ENCODE measurements around the gene RAI14.

Gene RAI14

GRCh38 chr5:34677428-34677827, 21.3 kb downstream of the RAI14 start:
- no peaks in the 10 kb centered on the region for H3K27me3 Mint-ChIP-seq (ENCODE audit: low read depth)
- H3K9me3 Mint-ChIP-seq: no peaks in the 10 kb centered on the region
- no peaks in the 10 kb centered on the region for H3K36me3 Mint-ChIP-seq (ENCODE audit: low read depth)
- H3K4me1 Mint-ChIP-seq (ENCODE audit: low read depth): no peaks in the 10 kb centered on the region
- H3K4me3 Mint-ChIP-seq: no peak overlapping the region
- H3K27ac Mint-ChIP-seq: no peak overlapping the region

- Mint-ChIP-seq H3K4me3 (no peak overlapping the region), H3K27ac (no peak overlapping the region), H3K9me3 (no peaks in the 10 kb centered on the region), H3K27me3 (ENCODE audit: low read depth) (no peaks in the 10 kb centered on the region), H3K4me1 (ENCODE audit: low read depth) (no peaks in the 10 kb centered on the region), H3K36me3 (ENCODE audit: low read depth) (no peaks in the 10 kb centered on the region)
Measured at GRCh38 chr5:34680896-34681295, 24.8 kb downstream of the RAI14 start.

GRCh38 chr5:34682926-34683623, 26.9 kb downstream of the RAI14 start:
- Mint-ChIP-seq H3K4me3 (no peak overlapping the region), H3K36me3 (ENCODE audit: low read depth) (no peaks in the 10 kb centered on the region)

GRCh38 chr5:34684281-34684979, 28.3 kb downstream of the RAI14 start:
- Mint-ChIP-seq H3K27me3 (ENCODE audit: low read depth) (no peaks in the 10 kb centered on the region), H3K4me1 (ENCODE audit: low read depth) (no peaks in the 10 kb centered on the region), H3K4me3 (no peak overlapping the region), H3K36me3 (ENCODE audit: low read depth) (no peaks in the 10 kb centered on the region), H3K27ac (no peak overlapping the region), H3K9me3 (no peaks in the 10 kb centered on the region)

More at GRCh38 chr5:34682926-34683623, 26.9 kb downstream of the RAI14 start:
- no peak overlapping the region for H3K27ac Mint-ChIP-seq
- no peaks in the 10 kb centered on the region for H3K27me3 Mint-ChIP-seq (ENCODE audit: low read depth)
- H3K9me3 Mint-ChIP-seq: no peaks in the 10 kb centered on the region
- no peaks in the 10 kb centered on the region for H3K4me1 Mint-ChIP-seq (ENCODE audit: low read depth)

GRCh38 chr5:34684980-34685352, 28.8 kb downstream of the RAI14 start:
- Mint-ChIP-seq H3K27me3 (ENCODE audit: low read depth) (no peaks in the 10 kb centered on the region), H3K36me3 (ENCODE audit: low read depth) (no peaks in the 10 kb centered on the region), H3K27ac (no peak overlapping the region), H3K9me3 (no peaks in the 10 kb centered on the region), H3K4me3 (no peak overlapping the region), H3K4me1 (ENCODE audit: low read depth) (no peaks in the 10 kb centered on the region)

- no peak overlapping the region for H3K4me3 Mint-ChIP-seq
- no peaks in the 10 kb centered on the region for H3K4me1 Mint-ChIP-seq (ENCODE audit: low read depth)
- H3K36me3 Mint-ChIP-seq (ENCODE audit: low read depth): no peaks in the 10 kb centered on the region
- H3K27ac Mint-ChIP-seq: no peak overlapping the region
- H3K9me3 Mint-ChIP-seq: no peaks in the 10 kb centered on the region
- H3K27me3 Mint-ChIP-seq (ENCODE audit: low read depth): no peaks in the 10 kb centered on the region
Measured at GRCh38 chr5:34685485-34686165, 29.5 kb downstream of the RAI14 start.

GRCh38 chr5:34686762-34687268, 30.7 kb downstream of the RAI14 start:
- Mint-ChIP-seq H3K36me3 (ENCODE audit: low read depth) (no peaks in the 10 kb centered on the region), H3K9me3 (no peaks in the 10 kb centered on the region), H3K27me3 (ENCODE audit: low read depth) (no peaks in the 10 kb centered on the region), H3K4me3 (no peak overlapping the region), H3K4me1 (ENCODE audit: low read depth) (no peaks in the 10 kb centered on the region), H3K27ac (no peak overlapping the region)

GRCh38 chr5:34687269-34688011, 31.3 kb downstream of the RAI14 start:
- Mint-ChIP-seq H3K4me1 (ENCODE audit: low read depth) (no peaks in the 10 kb centered on the region), H3K27ac (no peak overlapping the region), H3K9me3 (no peaks in the 10 kb centered on the region), H3K36me3 (ENCODE audit: low read depth) (no peaks in the 10 kb centered on the region), H3K4me3 (no peak overlapping the region), H3K27me3 (ENCODE audit: low read depth) (no peaks in the 10 kb centered on the region)

GRCh38 chr5:34688015-34688810, 32.1 kb downstream of the RAI14 start:
- Mint-ChIP-seq H3K36me3 (ENCODE audit: low read depth) (no peaks in the 10 kb centered on the region), H3K27me3 (ENCODE audit: low read depth) (no peaks in the 10 kb centered on the region), H3K4me3 (no peak overlapping the region), H3K9me3 (no peaks in the 10 kb centered on the region), H3K27ac (no peak overlapping the region), H3K4me1 (ENCODE audit: low read depth) (no peaks in the 10 kb centered on the region)

- H3K36me3 Mint-ChIP-seq (ENCODE audit: low read depth): no peaks in the 10 kb centered on the region
- no peaks in the 10 kb centered on the region for H3K27me3 Mint-ChIP-seq (ENCODE audit: low read depth)
- no peak overlapping the region for H3K4me3 Mint-ChIP-seq
- H3K4me1 Mint-ChIP-seq (ENCODE audit: low read depth): no peaks in the 10 kb centered on the region
- H3K27ac Mint-ChIP-seq: no peak overlapping the region
- no peaks in the 10 kb centered on the region for H3K9me3 Mint-ChIP-seq
Measured at GRCh38 chr5:34690301-34690700, 34.2 kb downstream of the RAI14 start.

GRCh38 chr5:34690898-34691297, 34.8 kb downstream of the RAI14 start:
- no peaks in the 10 kb centered on the region for H3K36me3 Mint-ChIP-seq (ENCODE audit: low read depth)
- no peaks in the 10 kb centered on the region for H3K9me3 Mint-ChIP-seq
- H3K4me1 Mint-ChIP-seq (ENCODE audit: low read depth): no peaks in the 10 kb centered on the region
- H3K27ac Mint-ChIP-seq: no peak overlapping the region
- H3K27me3 Mint-ChIP-seq (ENCODE audit: low read depth): no peaks in the 10 kb centered on the region
- H3K4me3 Mint-ChIP-seq: no peak overlapping the region

GRCh38 chr5:34691326-34691725, 35.2 kb downstream of the RAI14 start:
- H3K27me3 Mint-ChIP-seq (ENCODE audit: low read depth): no peaks in the 10 kb centered on the region
- no peak overlapping the region for H3K27ac Mint-ChIP-seq
- H3K4me1 Mint-ChIP-seq (ENCODE audit: low read depth): no peaks in the 10 kb centered on the region
- H3K9me3 Mint-ChIP-seq: no peaks in the 10 kb centered on the region
- H3K4me3 Mint-ChIP-seq: no peak overlapping the region
- no peaks in the 10 kb centered on the region for H3K36me3 Mint-ChIP-seq (ENCODE audit: low read depth)

GRCh38 chr5:34692786-34693185, 36.7 kb downstream of the RAI14 start:
- Mint-ChIP-seq H3K36me3 (ENCODE audit: low read depth) (no peaks in the 10 kb centered on the region), H3K27ac (no peak overlapping the region), H3K4me3 (no peak overlapping the region), H3K27me3 (ENCODE audit: low read depth) (no peaks in the 10 kb centered on the region), H3K9me3 (no peaks in the 10 kb centered on the region), H3K4me1 (ENCODE audit: low read depth) (no peaks in the 10 kb centered on the region)

- H3K9me3 Mint-ChIP-seq: no peaks in the 10 kb centered on the region
- no peaks in the 10 kb centered on the region for H3K36me3 Mint-ChIP-seq (ENCODE audit: low read depth)
- no peak overlapping the region for H3K27ac Mint-ChIP-seq
- H3K4me3 Mint-ChIP-seq: no peak overlapping the region
- no peaks in the 10 kb centered on the region for H3K27me3 Mint-ChIP-seq (ENCODE audit: low read depth)
- H3K4me1 Mint-ChIP-seq (ENCODE audit: low read depth): no peaks in the 10 kb centered on the region
Measured at GRCh38 chr5:34694012-34694411, 37.9 kb downstream of the RAI14 start.
